HepG2 (cell line): ENCODE results near the gene POLR3GL. TPM values are rescaled to one million over a fixed set of nuclear protein-coding genes. Genes with fewer than 3 reads are reported as not detected.

Experiments
- ASH2L ChIP-seq: fragments of 300-600, 200-600 bp; sonication (generic); IDR thresholded peaks from 2 replicates; pipeline ENCODE4 v1.7.0; 2017; ENCODE audit warnings: low read depth, mild to moderate bottlenecking, moderate library complexity, mixed read lengths, low read length; ENCODE audit not compliant: insufficient read length
- ATF7 ChIP-seq, 2 experiments: fragments of 450-650 bp in 1 of 2; sonication (generic) in 1 of 2; formaldehyde crosslinking in 1 of 2; IDR thresholded peaks; 2 replicates each; pipeline versions ENCODE4 v1.4.0 to v1.6.1; 2016 to 2020; ENCODE audit warnings: antibody characterized with exemption in 1 of 2, mild to moderate bottlenecking in 1 of 2, missing genetic modification reagents in 1 of 2
- BATF2 ChIP-seq: sonication (generic); formaldehyde crosslinking; IDR thresholded peaks from 2 replicates; pipeline ENCODE4 v1.8.0; 2022; ENCODE audit warnings: mild to moderate bottlenecking, missing genetic modification reagents, moderate library complexity
- CBFB ChIP-seq: sonication (generic); formaldehyde crosslinking; IDR thresholded peaks from 2 replicates; pipeline ENCODE4 v1.4.0; 2020; ENCODE audit warnings: missing genetic modification reagents
- DZIP1 ChIP-seq: sonication (generic); formaldehyde crosslinking; IDR thresholded peaks from 2 replicates; pipeline ENCODE4 v1.5.0; 2020; ENCODE audit warnings: mild to moderate bottlenecking, missing genetic modification reagents
- ELF1 ChIP-seq: sonication (generic); formaldehyde crosslinking; IDR thresholded peaks from 2 replicates; pipeline ENCODE4 v1.4.0; 2020; ENCODE audit warnings: missing genetic modification reagents
- GATAD1 ChIP-seq: IDR thresholded peaks from 2 replicates; pipeline ENCODE4 v1.6.1; 2016; ENCODE audit warnings: missing genetic modification reagents, missing compliant biosample characterization
- GRHL1 ChIP-seq: sonication (generic); formaldehyde crosslinking; conservative IDR thresholded peaks from 2 replicates; pipeline ENCODE4 v1.8.0; 2022; ENCODE audit warnings: missing genetic modification reagents
- HMGXB4 ChIP-seq, 2 experiments: sonication (generic) in 1 of 2; formaldehyde crosslinking in 1 of 2; IDR thresholded peaks; 2 replicates each; pipeline versions ENCODE4 v1.4.0 to v1.6.1; 2018 to 2020; ENCODE audit warnings: missing genetic modification reagents in 2 of 2, borderline replicate concordance in 1 of 2, low read depth in 1 of 2, mild to moderate bottlenecking in 1 of 2, missing biosample characterization in 1 of 2
- PAX8 ChIP-seq: sonication (generic); formaldehyde crosslinking; IDR thresholded peaks from 2 replicates; pipeline ENCODE4 v1.8.0; 2022; ENCODE audit warnings: mild to moderate bottlenecking, missing genetic modification reagents, borderline replicate concordance
- RFX3 ChIP-seq: IDR thresholded peaks from 2 replicates; pipeline ENCODE4 v1.6.1; 2016; ENCODE audit warnings: missing biosample characterization, missing genetic modification reagents
- UBTF ChIP-seq: sonication (generic); formaldehyde crosslinking; IDR thresholded peaks from 2 replicates; pipeline ENCODE4 v1.4.0; 2020; ENCODE audit warnings: mild to moderate bottlenecking, missing genetic modification reagents
- ZFP1 ChIP-seq: IDR thresholded peaks from 2 replicates; pipeline ENCODE4 v1.6.1; 2016
- ZFP82 ChIP-seq: sonication (generic); formaldehyde crosslinking; IDR thresholded peaks from 2 replicates; pipeline ENCODE4 v1.5.1; 2020; ENCODE audit warnings: mild to moderate bottlenecking, missing genetic modification reagents, borderline replicate concordance
- ZNF326 ChIP-seq: sonication (generic); formaldehyde crosslinking; IDR thresholded peaks from 2 replicates; pipeline ENCODE4 v1.4.0; 2020; ENCODE audit warnings: missing genetic modification reagents, borderline replicate concordance
- ZNF570 ChIP-seq: sonication (generic); formaldehyde crosslinking; IDR thresholded peaks from 2 replicates; pipeline ENCODE4 v1.4.0; 2020; ENCODE audit warnings: mild to moderate bottlenecking, missing genetic modification reagents, borderline replicate concordance
- ZNF674 ChIP-seq: sonication (generic); formaldehyde crosslinking; IDR thresholded peaks from 2 replicates; pipeline ENCODE4 v1.5.0; 2020; ENCODE audit warnings: low read depth, mild to moderate bottlenecking, missing genetic modification reagents
- ZNF841 ChIP-seq: sonication (generic); formaldehyde crosslinking; IDR thresholded peaks from 2 replicates; pipeline ENCODE4 v1.8.1; 2023; ENCODE audit warnings: missing genetic modification reagents, borderline replicate concordance
- ZSCAN21 ChIP-seq: sonication (generic); formaldehyde crosslinking; IDR thresholded peaks from 2 replicates; pipeline ENCODE4 v1.8.0; 2022; ENCODE audit warnings: mild to moderate bottlenecking, missing genetic modification reagents, moderate library complexity, borderline replicate concordance
- polyA plus RNA-seq, 8 experiments: library from polyadenylated mRNA; depleted of rRNA in 3 of 8; stranded (reverse) in 7 of 8; unstranded in 1 of 8; fragments of >200 nt; fragmentation: Illumina TruSeq in 4 of 8; extraction: Trizol in 4 of 8; gene quantifications; 2 replicates each; pipeline versions ENCODE4 v1.2.1 to v1.2.3, GENCODE V29; 2011 to 2016; ENCODE audit warnings: low read depth in 4 of 8, missing spikeins in 1 of 8, mixed read lengths in 1 of 8; ENCODE audit not compliant: insufficient read depth in 1 of 8
- total RNA-seq, 5 experiments: library from RNA; depleted of rRNA; stranded (reverse); fragments of >200 nt; fragmentation: Illumina TruSeq; extraction: Trizol; gene quantifications; 2 replicates each; pipeline ENCODE4 v1.2.3, GENCODE V29; 2016; ENCODE audit warnings: low read depth in 1 of 5

The POLR3GL gene
- total and polyA plus RNA-seq, 2 of the 13 experiments (the other 11 are each of a cell fraction or from before 2014, with no cell fraction given), result 11.5 to 12.4 TPM

GRCh38 chr1:145960468-145961108 is 3.9 kb upstream of the POLR3GL start (continued):
- no peak for TF ChIP-seq GRHL1 (CRISPR knock-in tag)
- no peak for TF ChIP-seq ZNF674 (CRISPR knock-in tag)
- TF ChIP-seq CBFB (CRISPR knock-in tag), result no peak
- peak; percentile 29; the same call in 1 of the 2 replicates for TF ChIP-seq ELF1 (CRISPR knock-in tag)
- TF ChIP-seq DZIP1 (CRISPR knock-in tag), result 0 out of 2 replicates have a peak, but pooled peaks have one; percentile 21
- TF ChIP-seq GATAD1 (CRISPR knock-in tag), result peak; percentile 62; the same call in 1 of the 2 replicates
- no peak; the same call in 1 of the 2 replicates for TF ChIP-seq ZSCAN21
- TF ChIP-seq PAX8 (CRISPR knock-in tag), result no peak
- no peak for TF ChIP-seq ATF7 (IDR thresholded peaks at IDR 0.05)
- no peak; the same call in 1 of the 2 replicates for TF ChIP-seq ATF7 (CRISPR knock-in tag; IDR thresholded peaks at IDR 0.05)
- TF ChIP-seq RFX3, result no peak
- peak; percentile 92 for TF ChIP-seq UBTF (CRISPR knock-in tag)
- TF ChIP-seq ZNF326 (CRISPR knock-in tag), result no peak
- TF ChIP-seq ASH2L, result no peak
- TF ChIP-seq ZNF570 (CRISPR knock-in tag), result no peak
- no peak for TF ChIP-seq ZFP1 (CRISPR knock-in tag)
- no peak for TF ChIP-seq ZNF841 (CRISPR knock-in tag)
- TF ChIP-seq BATF2 (CRISPR knock-in tag), result no peak
- 0 out of 2 replicates have a peak, but pooled peaks have one; percentile 11 for TF ChIP-seq ZFP82 (CRISPR knock-in tag)
- TF ChIP-seq HMGXB4 (CRISPR knock-in tag; IDR thresholded peaks at IDR 0.05; ENCODE audit: borderline replicate concordance in 1 of 2, low read depth in 1 of 2), result peak; percentile 45 to 89; a peak in 3 of 4 replicates
